Colonic mucosa (tissue), 4 donors: ENCODE results near the gene PRKCB. TPM values are rescaled to one million over a fixed set of nuclear protein-coding genes. Genes with fewer than 3 reads are reported as not detected.

Experiments used
- DNase-seq: peaks from one replicate; pipeline ENCODE4 v3.0.0-alpha.2; 2020
- H3K27ac ChIP-seq: fragments of 200-600 bp; one replicate; pipeline ENCODE4 v1.8.0; 2021
- H3K27me3 ChIP-seq: fragments of 200-600 bp; one replicate; pipeline ENCODE4 v1.8.0; 2021
- H3K36me3 ChIP-seq: fragments of 200-600 bp; one replicate; pipeline ENCODE4 v1.8.0; 2021
- H3K4me1 ChIP-seq: fragments of 200-600 bp; one replicate; pipeline ENCODE4 v1.8.0; 2021; ENCODE audit warnings: mild to moderate bottlenecking
- H3K4me3 ChIP-seq: fragments of 200-600 bp; one replicate; pipeline ENCODE4 v1.8.0; 2021
- H3K9ac ChIP-seq, 2 donors: one replicate each; pipeline ENCODE4 v1.7.0; 2013; ENCODE audit warnings: control low read depth in 2 of 2, low read depth in 2 of 2, low read length in 2 of 2
- H3K9me3 ChIP-seq: fragments of 200-600 bp; one replicate; pipeline ENCODE4 v1.8.0; 2021
- intact Hi-C: fragments of 100-400 bp; cut with DNase I; formaldehyde crosslinking; loops from one replicate; pipeline ENCODE4 v1.14.1; 2022
- total RNA-seq, 2 donors: library from RNA; stranded (reverse); fragmentation: NEBNext Ultra II Directional in 1 of 2; extraction: Animal tissue kit (Norgen Biotek cat#: 25700) in 1 of 2; gene quantifications; one replicate each; pipeline ENCODE4 v1.2.1, GENCODE V29; 2021
- TF ChIP-seq, protein P1 (sequence below): fragments of 200-600 bp; IDR thresholded peaks from one replicate; pipeline ENCODE4 v1.8.0; 2022; ENCODE audit warnings: antibody characterized with exemption, mild to moderate bottlenecking
- donor health status: healthy.
- donor health status: DM: no; HTN: no; CAD: no.
- donor health status: DM: no; HTN: no; CAD: no.

Gene PRKCB
- total RNA-seq, 2 donors from 2014 or later, result 2.5 to 10.7 TPM

DNA sequence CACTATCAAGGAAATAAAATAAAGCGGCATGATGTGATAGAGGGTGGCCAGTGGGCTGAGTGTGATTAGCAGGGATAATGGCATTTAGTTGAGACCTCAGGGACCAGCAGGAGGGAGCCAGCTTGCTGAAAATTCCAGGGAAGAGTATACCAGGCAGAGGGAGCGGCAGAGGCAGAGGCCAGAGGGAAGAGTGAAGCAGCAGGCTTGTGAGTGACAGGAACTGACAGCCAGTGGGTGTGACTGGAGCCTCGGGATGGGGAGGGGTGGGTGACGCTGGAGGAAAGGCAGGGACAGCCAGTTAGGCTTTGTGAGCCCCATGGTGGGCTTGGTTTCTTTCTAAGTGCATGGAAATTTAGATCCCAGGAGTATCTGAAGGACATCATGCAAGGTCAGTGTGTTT, 210.7 kb downstream of the PRKCB start:
- TF ChIP-seq, protein P1, sequence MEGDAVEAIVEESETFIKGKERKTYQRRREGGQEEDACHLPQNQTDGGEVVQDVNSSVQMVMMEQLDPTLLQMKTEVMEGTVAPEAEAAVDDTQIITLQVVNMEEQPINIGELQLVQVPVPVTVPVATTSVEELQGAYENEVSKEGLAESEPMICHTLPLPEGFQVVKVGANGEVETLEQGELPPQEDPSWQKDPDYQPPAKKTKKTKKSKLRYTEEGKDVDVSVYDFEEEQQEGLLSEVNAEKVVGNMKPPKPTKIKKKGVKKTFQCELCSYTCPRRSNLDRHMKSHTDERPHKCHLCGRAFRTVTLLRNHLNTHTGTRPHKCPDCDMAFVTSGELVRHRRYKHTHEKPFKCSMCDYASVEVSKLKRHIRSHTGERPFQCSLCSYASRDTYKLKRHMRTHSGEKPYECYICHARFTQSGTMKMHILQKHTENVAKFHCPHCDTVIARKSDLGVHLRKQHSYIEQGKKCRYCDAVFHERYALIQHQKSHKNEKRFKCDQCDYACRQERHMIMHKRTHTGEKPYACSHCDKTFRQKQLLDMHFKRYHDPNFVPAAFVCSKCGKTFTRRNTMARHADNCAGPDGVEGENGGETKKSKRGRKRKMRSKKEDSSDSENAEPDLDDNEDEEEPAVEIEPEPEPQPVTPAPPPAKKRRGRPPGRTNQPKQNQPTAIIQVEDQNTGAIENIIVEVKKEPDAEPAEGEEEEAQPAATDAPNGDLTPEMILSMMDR, result no peak
- Histone ChIP-seq H3K27ac (no peak overlapping the region), H3K4me1 (no peaks in the 10 kb centered on the region), H3K9ac (no peak overlapping the region), H3K4me3 (no peak overlapping the region), H3K9me3 (no peaks in the 10 kb centered on the region), H3K27me3 (no peaks in the 10 kb centered on the region), H3K36me3 (no peaks in the 10 kb centered on the region)
- intact Hi-C loops, result no loop called here
- no peak for DNase-seq

DNA sequence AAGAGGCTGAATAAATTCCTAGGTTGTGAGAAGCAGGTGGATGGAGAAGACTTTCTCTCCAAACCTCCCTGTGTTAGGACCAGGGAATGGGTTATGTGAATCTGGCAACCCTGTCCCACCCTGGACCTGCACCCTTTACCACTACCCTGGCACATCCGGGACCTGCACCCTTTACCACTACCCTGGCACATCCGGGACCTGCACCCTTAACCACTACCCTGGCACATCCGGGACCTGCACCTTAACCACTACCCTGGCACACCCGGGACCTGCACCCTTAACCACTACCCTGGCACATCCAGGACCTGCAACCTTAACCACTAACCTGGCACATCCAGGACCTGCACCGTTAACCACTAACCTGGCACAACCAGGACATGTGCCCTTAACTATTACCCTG, 213.3 kb downstream of the PRKCB start:
- TF ChIP-seq, protein P1, result no peak
- Histone ChIP-seq H3K27ac (no peak overlapping the region), H3K27me3 (no peaks in the 10 kb centered on the region), H3K4me3 (no peak overlapping the region), H3K4me1 (no peaks in the 10 kb centered on the region), H3K9me3 (no peaks in the 10 kb centered on the region), H3K36me3 (no peaks in the 10 kb centered on the region), H3K9ac (no peak overlapping the region)
- DNase-seq, result no peak
- intact Hi-C loops, result no loop called here

DNA sequence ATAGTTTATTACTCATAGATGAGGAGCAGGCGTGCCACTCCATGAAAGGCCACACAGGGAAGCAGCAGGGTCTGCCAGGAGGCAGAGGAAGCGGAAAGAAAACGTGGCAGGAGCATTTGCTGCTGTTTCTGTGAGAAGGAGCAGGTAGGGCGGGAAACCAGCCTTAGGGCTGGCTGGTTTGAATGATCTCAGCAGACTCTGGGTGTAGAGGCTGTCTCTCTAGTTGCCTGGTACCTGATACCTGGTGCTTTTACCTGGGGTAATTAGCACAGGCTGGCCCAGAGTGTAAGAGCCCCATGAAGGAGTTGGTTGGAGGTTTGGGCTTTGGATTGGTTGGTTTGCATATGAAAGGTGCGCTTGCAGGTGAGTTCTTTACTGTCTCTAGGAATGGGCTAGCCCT, 215.3 kb downstream of the PRKCB start:
- Histone ChIP-seq H3K27ac (no peak overlapping the region), H3K27me3 (no peaks in the 10 kb centered on the region), H3K9me3 (no peaks in the 10 kb centered on the region), H3K9ac (no peak overlapping the region), H3K36me3 (no peaks in the 10 kb centered on the region), H3K4me1 (no peaks in the 10 kb centered on the region), H3K4me3 (no peak overlapping the region)
- intact Hi-C loops, result no loop called here
- TF ChIP-seq, protein P1, result no peak
- DNase-seq, result no peak

DNA sequence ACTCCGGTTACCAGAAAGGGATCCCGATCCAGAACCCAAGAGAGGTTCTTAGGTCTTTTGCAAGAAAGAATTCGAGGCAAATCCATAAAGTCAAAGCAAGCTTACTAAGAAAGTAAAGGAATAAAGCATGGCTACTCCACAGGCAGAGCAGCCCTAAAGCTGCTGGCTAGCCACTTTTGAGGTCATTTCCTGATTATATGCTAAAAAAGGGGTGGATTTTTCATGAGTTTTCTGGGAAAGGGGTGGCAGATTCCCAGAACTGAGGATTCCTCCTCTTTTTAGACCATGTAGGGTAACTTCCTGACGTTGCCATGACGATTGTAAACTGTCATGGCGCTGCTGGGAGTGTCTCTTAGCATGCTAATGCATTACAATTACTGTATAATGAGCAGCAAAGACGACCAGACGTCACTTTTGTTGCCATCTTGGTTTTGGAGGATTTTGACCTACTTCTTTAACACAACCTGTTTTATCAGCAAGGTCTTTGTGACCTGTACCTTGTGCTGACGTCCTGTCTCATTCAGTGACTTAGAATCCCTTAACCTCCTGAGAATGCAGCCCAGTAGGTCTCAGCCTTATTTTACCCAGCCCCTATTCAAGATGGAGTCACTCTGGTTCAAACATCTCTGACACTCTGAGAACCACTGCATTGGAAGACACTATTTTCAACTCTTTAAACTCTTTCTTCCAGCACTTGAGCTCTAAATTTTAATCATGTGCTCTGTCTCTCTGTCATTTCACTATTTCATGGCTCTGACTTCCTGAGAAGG, 216.7 kb downstream of the PRKCB start:
- Histone ChIP-seq H3K4me3 (no peak overlapping the region), H3K9me3 (no peaks in the 10 kb centered on the region), H3K4me1 (no peaks in the 10 kb centered on the region), H3K27me3 (no peaks in the 10 kb centered on the region), H3K36me3 (no peaks in the 10 kb centered on the region), H3K9ac (no peak overlapping the region), H3K27ac (no peak overlapping the region)
- TF ChIP-seq, protein P1, result no peak
- no peak for DNase-seq
- intact Hi-C loops, result no loop called here

DNA sequence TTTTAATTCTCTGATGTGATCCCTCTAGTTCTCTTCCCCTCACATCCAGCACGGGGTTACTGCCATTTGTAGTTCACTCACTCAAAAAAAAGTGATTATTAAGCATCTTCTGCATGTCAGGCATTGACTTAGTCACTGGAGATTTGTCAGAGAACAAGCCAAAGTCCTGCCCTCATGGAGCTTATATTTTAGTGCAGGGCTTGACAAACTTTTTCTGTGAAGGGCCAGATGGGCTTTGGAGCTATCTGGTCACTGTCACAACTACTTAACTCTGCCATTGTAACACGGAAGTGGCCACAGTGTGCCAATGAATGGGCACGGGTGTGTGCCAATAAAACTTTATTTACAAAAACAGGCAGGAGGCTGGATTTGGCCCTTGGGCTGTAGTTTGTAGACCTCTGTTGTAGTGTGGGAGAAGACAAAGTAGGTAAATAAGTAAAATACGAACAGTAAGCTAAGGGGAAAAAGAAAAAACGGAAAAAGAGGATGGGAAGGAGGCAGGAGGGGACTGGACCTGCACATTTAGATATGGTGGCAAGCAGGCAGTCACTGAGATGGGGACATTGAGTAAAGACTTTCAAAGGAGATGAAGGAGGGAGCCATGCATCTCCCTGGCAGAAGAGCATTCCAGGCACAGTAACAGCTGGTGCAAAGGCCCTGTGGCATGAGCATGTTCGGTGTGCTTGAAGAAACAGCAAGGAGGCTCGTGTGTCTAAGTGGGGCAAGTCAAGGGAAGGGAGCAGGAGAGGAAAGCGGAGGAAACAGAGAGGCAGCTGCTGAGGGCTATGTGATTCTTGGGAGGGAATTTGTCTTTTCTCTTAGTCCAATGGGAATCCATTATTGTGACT, 217.5 kb downstream of the PRKCB start:
- intact Hi-C loops, result no loop called here
- no peaks in the 10 kb centered on the region for H3K36me3 ChIP-seq

More for the DNA sequence above, 217.5 kb downstream of the PRKCB start:
- Histone ChIP-seq H3K4me1 (no peaks in the 10 kb centered on the region), H3K9ac (no peak overlapping the region), H3K4me3 (no peak overlapping the region), H3K27ac (no peak overlapping the region), H3K27me3 (no peaks in the 10 kb centered on the region), H3K9me3 (no peaks in the 10 kb centered on the region)
- TF ChIP-seq, protein P1, result no peak
- DNase-seq, result no peak
